GM23338 (cell line): ENCODE data around the gene FBP1. TPM values are rescaled to one million over a fixed set of nuclear protein-coding genes. Genes with fewer than 3 reads are reported as not detected.

Experiments
- ATAC-seq: fragments of 200-7000 bp; cut with Tn5 transposase; 3 replicates; pipeline ENCODE4 v1.9.1; 2020
- DNase-seq: peaks from one replicate; pipeline ENCODE4 v3.0.0-alpha.2; 2015; ENCODE audit warnings: low spot score
- H2AFZ ChIP-seq: fragments of 200-600 bp; sonication (generic); 2 replicates; pipeline ENCODE4 v1.8.0; 2016; ENCODE audit warnings: antibody characterized with exemption, mild to moderate bottlenecking, moderate library complexity
- H3F3A ChIP-seq: fragments of 200-600 bp; sonication (generic); replicated peaks from 2 replicates; pipeline ENCODE4 v1.8.0; 2017; ENCODE audit warnings: antibody characterized with exemption, mixed run types, low read depth
- H3K27ac ChIP-seq: fragments of 200-600 bp; sonication (generic); 2 replicates; pipeline ENCODE4 v1.6.1; 2016; ENCODE audit warnings: low read depth
- H3K27me3 ChIP-seq: fragments of 200-600 bp; sonication (generic); 2 replicates; pipeline ENCODE4 v1.8.0; 2016; ENCODE audit warnings: mild to moderate bottlenecking, mixed run types, moderate library complexity; ENCODE audit not compliant: insufficient read depth
- H3K36me3 ChIP-seq: fragments of 200-600 bp; sonication (generic); 2 replicates; pipeline ENCODE4 v1.8.0; 2016; ENCODE audit warnings: mild to moderate bottlenecking; ENCODE audit not compliant: insufficient read depth
- H3K4me1 ChIP-seq: fragments of 200-600 bp; sonication (generic); 2 replicates; pipeline ENCODE4 v1.8.0; 2016; ENCODE audit warnings: mild to moderate bottlenecking, moderate library complexity; ENCODE audit not compliant: insufficient read depth
- H3K4me2 ChIP-seq: fragments of 200-600 bp; sonication (generic); 2 replicates; pipeline ENCODE4 v1.7.1; 2017; ENCODE audit warnings: mixed run types
- H3K4me3 ChIP-seq: fragments of 200-600 bp; sonication (generic); 2 replicates; pipeline ENCODE4 v1.6.1; 2016; ENCODE audit warnings: mixed run types
- H3K79me2 ChIP-seq: fragments of 200-600 bp; sonication (generic); replicated peaks from 2 replicates; pipeline ENCODE4 v1.8.0; 2017; ENCODE audit warnings: mild to moderate bottlenecking; ENCODE audit not compliant: insufficient read depth
- H3K9me2 ChIP-seq: fragments of 200-600 bp; sonication (generic); 2 replicates; pipeline ENCODE4 v1.8.0; 2017; ENCODE audit not compliant: insufficient read depth
- H4K20me1 ChIP-seq: fragments of 200-600 bp; sonication (generic); replicated peaks from 2 replicates; pipeline ENCODE4 v1.8.0; 2017; ENCODE audit warnings: mild to moderate bottlenecking; ENCODE audit not compliant: insufficient read depth
- H3K27ac Mint-ChIP-seq: 2 replicates; pipeline ENCODE4 v1.8.0; 2020; ENCODE audit warnings: inconsistent platforms, mild to moderate bottlenecking, moderate library complexity, mixed read lengths
- H3K27me3 Mint-ChIP-seq: 3 replicates; pipeline ENCODE4 v1.8.0; 2022; ENCODE audit warnings: low read depth, mild to moderate bottlenecking, moderate library complexity, mixed read lengths, inconsistent platforms; ENCODE audit not compliant: insufficient read depth, poor library complexity
- H3K36me3 Mint-ChIP-seq: 3 replicates; pipeline ENCODE4 v1.8.0; 2021; ENCODE audit warnings: low read depth, mild to moderate bottlenecking, inconsistent platforms, moderate library complexity, mixed read lengths
- H3K4me1 Mint-ChIP-seq: 3 replicates; pipeline ENCODE4 v1.8.0; 2020; ENCODE audit warnings: mild to moderate bottlenecking, inconsistent platforms, mixed read lengths
- H3K4me3 Mint-ChIP-seq: 3 replicates; pipeline ENCODE4 v1.8.0; 2021; ENCODE audit warnings: moderate library complexity, mild to moderate bottlenecking, inconsistent platforms, mixed read lengths
- H3K9me3 Mint-ChIP-seq: 3 replicates; pipeline ENCODE4 v1.8.0; 2020; ENCODE audit warnings: moderate library complexity, mild to moderate bottlenecking, inconsistent platforms, mixed read lengths
- CTCF ChIP-seq, 2 experiments: fragments of 200-600 bp in 1 of 2; sonication (generic) in 1 of 2; conservative IDR thresholded peaks; 2 replicates each; pipeline versions ENCODE4 v1.5.1 to v1.6.1; 2016 to 2017; ENCODE audit warnings: antibody characterized with exemption in 2 of 2, low read depth in 2 of 2, mild to moderate bottlenecking in 2 of 2, moderate library complexity in 1 of 2
- ETS1 ChIP-seq: IDR thresholded peaks from 2 replicates; pipeline ENCODE4 v1.6.1; 2016; ENCODE audit warnings: antibody characterized with exemption
- EZH2 ChIP-seq: fragments of 200-600 bp; sonication (generic); IDR thresholded peaks from one replicate; pipeline ENCODE4 v1.8.0; 2017; ENCODE audit warnings: antibody characterized with exemption, mild to moderate bottlenecking, low read depth; ENCODE audit not compliant: unreplicated experiment
- JUNB ChIP-seq: IDR thresholded peaks from one replicate; pipeline ENCODE4 v1.6.1; 2016; ENCODE audit warnings: antibody characterized with exemption; ENCODE audit not compliant: unreplicated experiment
- POLR2AphosphoS5 ChIP-seq: IDR thresholded peaks from 2 replicates; pipeline ENCODE4 v1.6.1; 2016; ENCODE audit warnings: antibody characterized with exemption, low read depth
- REST ChIP-seq: IDR thresholded peaks from one replicate; pipeline ENCODE4 v1.6.1; 2018; ENCODE audit warnings: antibody characterized with exemption; ENCODE audit not compliant: unreplicated experiment
- STAT1 ChIP-seq: IDR thresholded peaks from one replicate; pipeline ENCODE4 v1.6.1; 2016; ENCODE audit warnings: antibody characterized with exemption; ENCODE audit not compliant: unreplicated experiment
- ZNF331 ChIP-seq: fragments of 250-450 bp; sonication (Bioruptor Pico); IDR thresholded peaks from 2 replicates; pipeline ENCODE4 v1.5.0; 2020; ENCODE audit warnings: low read depth, mild to moderate bottlenecking, moderate library complexity
- polyA plus RNA-seq: library from polyadenylated mRNA; unstranded; fragments of >200 nt; fragmentation: Nextera tagmentation; extraction: Ambion mirVana; gene quantifications from 2 replicates; pipeline ENCODE4 v1.2.1, GENCODE V29; 2016
- total RNA-seq: library from RNA; depleted of rRNA; stranded (reverse); fragments of >200 nt; shearing (Covaris generic); gene quantifications from 2 replicates; pipeline ENCODE4 v1.2.3, GENCODE V29; 2014

The FBP1 gene
- total and polyA plus RNA-seq, 2 experiments from 2014 or later: 3.0 to 3.3 TPM

- no peak for ATAC-seq
- Mint-ChIP-seq H3K27me3 (peaks cover 31% of the 10 kb centered on the region), H3K36me3 (no peaks in the 10 kb centered on the region; the same call in 2 of the 3 replicates), H3K27ac (no peak overlapping the region), H3K9me3 (peaks cover 3% of the 10 kb centered on the region; the same call in 2 of the 3 replicates), H3K4me3 (no peak overlapping the region), H3K4me1 (peaks cover 15% of the 10 kb centered on the region)
- DNase-seq: no peak
- no peak overlapping the region for H3K27ac ChIP-seq
- no peaks in the 10 kb centered on the region; the same call in 1 of the 2 replicates for H4K20me1 ChIP-seq
- H3K79me2 ChIP-seq: no peaks in the 10 kb centered on the region
- no peaks in the 10 kb centered on the region for H3F3A ChIP-seq
- H2AFZ ChIP-seq: no peak overlapping the region
- TF ChIP-seq REST (no peak), POLR2AphosphoS5 (no peak), CTCF (conservative IDR thresholded peaks at IDR 0.05; ENCODE audit: low read depth in 2 of 2) (no peak), EZH2 (no peak), JUNB (no peak), ZNF331 (CRISPR knock-in tag) (no peak), STAT1 (no peak), ETS1 (no peak)
- peaks cover 4% of the 10 kb centered on the region for H3K4me1 ChIP-seq
- H3K9me2 ChIP-seq: no peaks in the 10 kb centered on the region
- no peak overlapping the region for H3K4me2 ChIP-seq
- peaks cover 31% of the 10 kb centered on the region for H3K27me3 ChIP-seq
- H3K4me3 ChIP-seq: no peak overlapping the region
- no peaks in the 10 kb centered on the region for H3K36me3 ChIP-seq
These were observed 5.2 kb upstream of the FBP1 start for GRCh38 chr9:94644543-94644942.

- H3K27me3 ChIP-seq: peaks cover 39% of the 10 kb centered on the region
- H3F3A ChIP-seq: no peaks in the 10 kb centered on the region
- peaks cover 39% of the 10 kb centered on the region for H3K27me3 Mint-ChIP-seq
- ATAC-seq (no peak), DNase-seq (no peak)
- no peak overlapping the region for H3K4me2 ChIP-seq
- no peak overlapping the region for H3K27ac Mint-ChIP-seq
- no peaks in the 10 kb centered on the region for H3K36me3 ChIP-seq
- TF ChIP-seq REST: no peak
- H4K20me1 ChIP-seq: no peaks in the 10 kb centered on the region; the same call in 1 of the 2 replicates
- no peaks in the 10 kb centered on the region for H3K9me2 ChIP-seq
- peaks cover 3% of the 10 kb centered on the region; the same call in 2 of the 3 replicates for H3K9me3 Mint-ChIP-seq
- H3K27ac ChIP-seq: no peak overlapping the region
- peaks cover 4% of the 10 kb centered on the region for H3K4me1 ChIP-seq
- H2AFZ ChIP-seq: no peak overlapping the region
- no peak overlapping the region for H3K4me3 ChIP-seq
- no peak overlapping the region for H3K4me3 Mint-ChIP-seq
- no peaks in the 10 kb centered on the region; the same call in 2 of the 3 replicates for H3K36me3 Mint-ChIP-seq
- no peaks in the 10 kb centered on the region for H3K79me2 ChIP-seq
- H3K4me1 Mint-ChIP-seq: peaks cover 16% of the 10 kb centered on the region
These were observed 4.4 kb upstream of the FBP1 start for GRCh38 chr9:94643741-94644140.
